ENCODE results near the gene EIF1AD. TPM values are rescaled to one million over a fixed set of nuclear protein-coding genes. Genes with fewer than 3 reads are reported as not detected.

The EIF1AD gene
- total RNA-seq, 4 donors from 2014 or later: 12.1 to 33.5 (median 25.4) TPM

DNA sequence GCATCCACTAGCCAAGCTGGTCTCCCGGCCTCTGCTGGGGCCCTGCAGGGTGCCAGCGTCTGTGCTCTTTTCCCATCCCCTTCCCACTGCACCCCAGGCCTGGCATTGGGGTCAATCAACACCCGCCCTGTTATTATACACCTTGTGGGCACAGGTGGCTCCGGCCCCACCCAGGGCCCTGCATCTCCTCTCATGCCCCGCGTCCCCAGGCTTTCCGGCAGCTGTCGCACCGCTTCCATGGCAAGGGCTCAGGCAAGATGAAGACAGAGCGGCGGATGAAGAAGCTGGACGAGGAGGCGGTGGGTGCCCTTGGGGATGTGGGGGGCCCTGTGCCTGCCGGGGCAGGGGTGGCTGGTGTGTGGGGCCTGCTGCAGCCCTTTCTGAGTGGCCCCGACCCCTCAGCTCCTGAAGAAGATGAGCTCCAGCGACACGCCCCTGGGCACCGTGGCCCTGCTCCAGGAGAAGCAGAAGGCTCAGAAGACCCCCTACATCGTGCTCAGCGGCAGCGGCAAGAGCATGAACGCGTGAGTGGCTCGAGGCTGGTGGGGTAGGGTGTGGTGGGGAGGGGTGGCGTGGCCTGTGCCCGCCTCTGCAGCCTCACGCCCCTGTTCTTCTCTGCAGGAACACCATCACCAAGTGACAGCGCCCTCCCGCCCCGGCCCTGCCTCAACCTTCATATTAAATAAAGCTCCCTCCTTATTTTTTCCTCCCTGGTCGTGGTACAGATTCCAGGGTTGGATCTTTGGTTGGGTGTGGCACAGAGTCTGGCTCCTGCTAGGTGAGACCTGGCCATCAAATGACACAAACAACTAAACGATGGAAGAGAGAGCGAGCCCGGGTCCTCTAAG is 23.3 kb downstream of the EIF1AD start:
- TF ChIP-seq, protein P1, sequence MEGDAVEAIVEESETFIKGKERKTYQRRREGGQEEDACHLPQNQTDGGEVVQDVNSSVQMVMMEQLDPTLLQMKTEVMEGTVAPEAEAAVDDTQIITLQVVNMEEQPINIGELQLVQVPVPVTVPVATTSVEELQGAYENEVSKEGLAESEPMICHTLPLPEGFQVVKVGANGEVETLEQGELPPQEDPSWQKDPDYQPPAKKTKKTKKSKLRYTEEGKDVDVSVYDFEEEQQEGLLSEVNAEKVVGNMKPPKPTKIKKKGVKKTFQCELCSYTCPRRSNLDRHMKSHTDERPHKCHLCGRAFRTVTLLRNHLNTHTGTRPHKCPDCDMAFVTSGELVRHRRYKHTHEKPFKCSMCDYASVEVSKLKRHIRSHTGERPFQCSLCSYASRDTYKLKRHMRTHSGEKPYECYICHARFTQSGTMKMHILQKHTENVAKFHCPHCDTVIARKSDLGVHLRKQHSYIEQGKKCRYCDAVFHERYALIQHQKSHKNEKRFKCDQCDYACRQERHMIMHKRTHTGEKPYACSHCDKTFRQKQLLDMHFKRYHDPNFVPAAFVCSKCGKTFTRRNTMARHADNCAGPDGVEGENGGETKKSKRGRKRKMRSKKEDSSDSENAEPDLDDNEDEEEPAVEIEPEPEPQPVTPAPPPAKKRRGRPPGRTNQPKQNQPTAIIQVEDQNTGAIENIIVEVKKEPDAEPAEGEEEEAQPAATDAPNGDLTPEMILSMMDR (IDR thresholded peaks at IDR 0.05; ENCODE audit: low read depth): no peak

DNA sequence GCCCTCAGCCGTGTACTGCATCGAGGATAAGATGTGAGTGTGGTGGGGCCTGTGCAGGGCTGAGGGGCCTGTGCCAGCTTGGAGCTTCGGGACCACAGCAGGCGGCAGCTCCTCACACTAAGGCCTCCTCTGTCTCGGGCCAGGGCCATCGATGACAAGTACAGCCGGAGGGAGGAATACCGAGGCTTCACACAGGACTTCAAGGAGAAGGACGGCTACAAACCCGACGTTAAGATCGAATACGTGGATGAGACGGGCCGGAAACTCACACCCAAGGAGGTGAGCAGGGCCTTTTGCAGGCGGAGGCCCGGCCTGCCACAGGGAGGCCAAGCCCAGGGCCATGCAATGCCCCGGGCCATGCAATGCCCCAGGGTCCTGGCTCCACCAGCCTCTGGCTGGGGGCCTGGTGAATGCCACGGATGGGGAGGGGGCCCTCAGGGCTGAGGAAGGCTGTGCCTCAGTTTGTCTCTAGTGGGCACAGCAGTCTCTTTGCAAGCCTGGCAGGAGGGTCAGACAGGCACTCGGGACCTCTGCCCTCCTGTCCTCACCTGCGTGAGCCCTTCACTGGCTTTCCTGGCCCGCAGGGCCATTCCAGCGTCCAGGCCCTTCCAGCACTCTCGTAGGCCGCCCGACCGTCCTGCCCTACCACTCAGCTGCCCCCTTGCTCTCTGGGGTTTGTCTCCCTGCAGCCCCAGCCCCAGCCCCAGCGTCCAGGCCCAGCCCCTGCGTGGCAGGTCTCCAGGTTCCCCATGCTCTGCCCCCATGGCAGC is 24.2 kb downstream of the EIF1AD start:
- TF ChIP-seq, protein P1 (IDR thresholded peaks at IDR 0.05; ENCODE audit: low read depth): no peak

DNA sequence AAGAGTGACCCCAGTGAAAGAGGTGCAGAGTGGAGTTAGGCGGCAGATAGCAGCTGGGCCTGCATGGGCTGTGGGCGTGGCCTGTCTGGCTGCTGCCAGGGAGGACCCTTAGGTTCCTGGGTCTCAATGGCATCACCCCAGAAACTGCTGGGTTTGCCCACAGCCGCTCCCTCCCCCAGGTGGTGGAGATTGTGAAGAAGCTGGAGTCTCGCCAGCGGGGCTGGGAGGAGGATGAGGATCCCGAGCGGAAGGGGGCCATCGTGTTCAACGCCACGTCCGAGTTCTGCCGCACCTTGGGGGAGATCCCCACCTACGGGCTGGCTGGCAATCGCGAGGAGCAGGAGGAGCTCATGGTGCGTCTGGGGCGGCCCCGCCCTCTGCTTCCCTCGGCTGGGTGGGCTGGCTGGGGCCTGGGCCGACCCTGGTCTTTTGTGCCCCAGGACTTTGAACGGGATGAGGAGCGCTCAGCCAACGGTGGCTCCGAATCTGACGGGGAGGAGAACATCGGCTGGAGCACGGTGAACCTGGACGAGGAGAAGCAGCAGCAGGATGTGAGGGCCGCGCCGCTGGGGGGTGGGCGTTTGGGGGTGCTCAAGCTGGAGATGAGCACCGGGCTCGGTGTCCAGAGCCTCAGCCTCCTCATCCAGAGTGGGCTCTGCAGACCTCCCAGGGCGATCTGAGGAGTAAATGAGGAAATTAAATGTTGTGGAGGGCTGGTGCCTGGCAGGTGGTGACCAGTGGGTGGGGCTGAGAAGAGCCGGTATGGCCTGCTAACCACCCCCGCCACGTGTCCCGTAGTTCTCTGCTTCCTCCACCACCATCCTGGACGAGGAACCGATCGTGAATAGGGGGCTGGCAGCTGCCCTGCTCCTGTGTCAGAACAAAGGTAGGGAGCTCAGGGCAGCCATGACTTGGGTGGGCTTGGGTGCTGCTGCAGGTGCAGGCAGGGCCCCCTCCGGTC is 25.5 kb downstream of the EIF1AD start:
- TF ChIP-seq, protein P1 (IDR thresholded peaks at IDR 0.05; ENCODE audit: low read depth): no peak

DNA sequence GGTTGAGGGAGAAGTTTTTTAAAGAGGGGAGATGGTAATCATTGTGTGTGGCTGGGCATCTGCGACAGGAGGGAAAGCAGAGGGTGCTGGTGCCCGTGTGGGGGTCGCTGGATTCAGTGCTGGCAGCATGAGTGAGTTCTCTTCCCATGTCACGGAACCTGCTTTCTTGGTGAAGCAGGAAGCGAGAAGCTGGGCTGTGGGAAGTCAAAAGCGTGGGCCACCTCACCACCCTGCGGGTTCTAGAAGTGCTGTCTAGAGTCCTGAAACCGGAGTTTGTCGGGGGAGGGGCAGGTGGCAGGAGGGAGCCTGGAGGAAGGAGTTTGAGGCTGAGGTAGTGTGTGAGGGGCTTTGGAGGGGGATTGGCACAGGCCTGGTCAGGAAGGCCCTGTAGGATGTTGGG is 26.2 kb downstream of the EIF1AD start:
- TF ChIP-seq, protein P1 (IDR thresholded peaks at IDR 0.05; ENCODE audit: low read depth): no peak

DNA sequence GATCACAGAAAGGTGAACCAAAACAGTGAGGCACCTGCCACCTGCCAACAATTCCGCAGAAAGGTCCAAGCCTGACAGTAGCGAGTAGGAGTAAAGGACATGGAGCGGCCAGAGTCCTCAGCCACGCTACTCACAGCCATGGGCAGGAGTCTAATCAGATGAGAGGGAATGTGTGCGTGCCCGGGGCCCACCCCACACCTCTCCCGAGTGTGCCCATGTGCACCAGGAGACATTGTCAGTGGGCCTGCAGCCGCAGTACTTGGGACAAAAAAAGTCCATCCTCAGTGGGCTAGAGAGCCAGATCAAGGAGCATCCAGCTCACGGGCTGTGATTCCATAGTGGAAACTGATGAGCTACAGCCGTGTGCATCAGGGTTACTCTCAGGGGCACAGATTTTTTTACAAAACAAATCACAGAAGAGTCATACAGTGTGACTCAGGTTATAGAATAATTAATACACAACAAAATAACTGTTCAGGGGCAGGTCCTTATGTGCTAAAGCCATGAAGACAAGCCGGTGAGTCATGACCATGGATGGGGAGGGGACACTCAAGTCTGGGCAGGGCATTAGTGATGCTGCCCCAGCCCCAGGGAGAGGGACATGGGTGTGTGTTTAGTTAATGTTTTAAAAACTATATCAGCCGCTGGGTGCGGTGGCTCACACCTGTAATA is 28.4 kb downstream of the EIF1AD start:
- TF ChIP-seq, protein P1 (IDR thresholded peaks at IDR 0.05; ENCODE audit: low read depth): no peak

DNA sequence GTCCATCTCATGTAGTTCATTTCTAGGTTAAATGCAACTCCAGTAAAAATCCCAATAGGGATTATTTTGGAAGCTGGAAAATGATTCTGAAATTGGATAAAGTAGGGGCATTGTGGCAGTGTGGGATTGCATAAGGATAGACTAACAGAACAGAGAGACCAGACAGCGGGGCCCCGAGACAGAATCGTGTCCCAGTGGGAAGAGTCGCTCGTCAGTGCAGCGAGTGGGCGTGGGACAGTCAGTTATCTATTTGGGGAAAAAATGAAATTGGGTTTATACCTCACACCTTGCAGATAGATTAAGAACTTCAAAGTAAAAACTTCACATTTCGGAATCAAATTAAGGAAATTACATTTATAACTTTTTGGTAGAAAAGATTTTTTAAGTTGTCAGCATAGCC is 29.8 kb downstream of the EIF1AD start:
- TF ChIP-seq, protein P1 (IDR thresholded peaks at IDR 0.05; ENCODE audit: low read depth): no peak

All from subcutaneous adipose tissue (tissue), 4 donors.